ENCODE measurements around the gene TCERG1L.

Gene TCERG1L

DNA sequence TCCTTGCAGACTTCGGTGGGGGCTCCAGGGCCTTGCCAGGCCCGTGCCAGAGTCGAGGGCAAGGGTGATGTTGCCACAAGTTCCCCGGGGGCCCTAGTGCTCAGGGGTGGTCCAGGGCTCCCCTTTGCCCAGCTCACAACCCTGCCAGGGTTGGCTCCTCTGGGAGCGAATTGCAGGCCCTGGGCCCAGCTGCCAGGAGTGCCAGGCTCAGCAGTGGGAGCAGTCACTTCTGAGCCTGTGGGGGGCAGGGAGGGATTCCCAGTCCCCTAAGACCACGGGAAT is 43.8 kb downstream of the TCERG1L start:
- no peak for DNase-seq

DNA sequence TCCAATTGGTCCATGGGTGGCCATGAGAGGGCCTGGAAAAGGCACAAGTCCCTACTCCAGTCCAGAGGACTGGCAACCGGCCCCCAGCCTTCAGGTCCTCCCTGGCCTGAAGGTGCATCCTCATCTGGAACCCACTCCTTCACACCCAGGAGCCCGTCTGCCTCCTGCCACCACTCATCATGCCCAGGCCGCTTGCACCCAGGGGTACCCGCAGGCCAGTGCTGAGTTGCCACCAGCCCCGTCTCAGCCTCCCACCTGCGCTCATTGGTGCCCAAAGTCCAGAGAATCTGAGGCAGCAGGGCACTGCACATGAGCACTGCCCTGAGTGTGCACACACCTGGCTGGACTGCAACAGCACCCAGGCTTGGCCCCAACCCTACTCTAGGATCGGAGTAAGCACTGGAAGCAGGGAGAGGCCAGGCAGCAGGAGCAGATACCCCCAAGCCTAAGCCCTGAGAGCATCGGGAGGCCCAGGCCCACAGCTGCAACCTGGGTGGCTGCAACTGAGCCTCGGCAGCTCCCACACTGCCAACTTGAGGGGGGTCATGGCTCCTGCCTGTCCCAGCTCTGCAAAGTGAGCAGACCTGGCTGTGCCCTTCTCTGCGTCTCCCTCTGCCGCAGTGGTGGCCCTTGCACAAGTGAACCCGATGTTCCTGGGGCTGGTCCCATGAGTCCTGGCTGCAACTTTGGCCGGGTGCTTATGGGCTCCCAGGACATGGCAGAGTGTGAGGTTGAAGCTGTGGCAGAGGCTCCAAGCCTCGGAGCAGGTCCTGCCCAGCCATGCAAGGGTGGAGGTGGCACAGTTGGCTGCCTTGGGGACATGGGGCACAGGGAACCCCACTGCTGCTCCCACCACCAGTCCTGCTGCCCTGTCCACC is 44.3 kb downstream of the TCERG1L start:
- DNase-seq = no peak

DNA sequence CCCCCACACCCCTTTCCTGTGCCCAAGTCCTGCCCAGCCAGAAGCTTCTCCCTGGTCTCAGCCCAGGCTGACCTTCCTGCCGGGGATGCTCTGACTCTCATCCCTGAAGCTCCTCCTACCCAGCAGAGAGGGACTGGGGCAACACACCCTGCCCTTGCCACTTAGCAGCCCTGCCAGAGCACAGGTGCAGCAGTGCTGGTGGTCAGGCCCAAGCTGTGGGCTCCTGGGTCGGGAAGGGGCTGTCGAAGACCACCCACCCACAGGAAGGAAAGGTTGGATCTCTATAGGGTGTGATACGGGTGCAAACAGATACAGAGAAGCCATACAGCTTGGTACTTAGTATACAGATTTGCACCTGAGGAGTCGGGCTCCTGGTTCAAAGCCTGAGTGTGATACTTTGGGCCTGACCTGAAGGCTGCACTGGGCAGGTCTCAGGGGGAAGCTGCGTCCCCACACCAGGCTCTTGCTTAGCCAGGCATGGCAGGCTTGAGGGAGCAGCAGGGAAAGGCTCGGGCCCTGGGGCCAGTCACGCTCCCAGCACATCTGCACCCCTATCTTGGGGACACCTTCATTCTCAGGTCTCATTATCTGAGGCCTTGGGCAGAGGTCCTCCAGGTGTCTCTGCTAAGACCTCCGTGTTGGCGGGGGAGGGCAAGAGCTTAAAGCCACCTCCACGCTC is 47.3 kb downstream of the TCERG1L start:
- DNase-seq = no peak

- no peak for DNase-seq
These were observed 49.5 kb downstream of the TCERG1L start for GRCh38 chr10:131261890-131262475.

DNA sequence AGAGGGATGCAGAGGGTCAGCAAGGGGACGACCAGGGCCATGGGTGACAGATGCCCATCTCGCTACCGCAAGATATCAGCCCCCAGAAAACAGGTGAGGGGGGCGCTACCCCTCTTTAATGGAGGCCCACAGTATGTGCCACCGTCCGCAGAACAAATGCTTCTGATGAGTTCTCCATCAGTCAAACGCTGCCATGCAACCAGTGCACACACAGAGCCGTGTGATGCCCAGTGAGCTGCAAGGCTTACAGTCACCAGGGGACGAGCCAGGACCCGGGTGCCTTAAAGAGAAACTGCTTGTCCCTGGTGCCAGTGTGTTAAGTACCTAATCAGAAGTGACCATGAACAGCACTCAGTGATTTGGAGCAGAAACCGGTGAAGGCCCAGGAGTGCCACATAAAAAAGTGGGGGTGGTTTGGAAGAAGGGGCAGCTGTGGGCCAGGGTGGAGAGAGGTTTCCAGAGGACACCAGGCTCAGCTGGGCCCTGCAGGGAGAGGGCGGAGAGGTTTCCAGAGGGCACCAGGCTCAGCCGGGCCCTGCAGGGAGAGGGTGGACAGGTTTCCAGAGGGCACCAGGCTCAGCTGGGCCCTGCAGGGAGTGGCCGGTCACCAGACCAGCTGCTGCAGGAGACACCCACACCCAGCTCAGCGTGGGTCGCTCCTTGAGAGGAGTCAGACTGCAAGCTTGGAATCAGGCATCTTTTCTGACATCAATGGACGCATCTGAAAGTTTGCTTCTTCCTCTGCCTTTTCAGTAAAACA is 50.9 kb downstream of the TCERG1L start:
- DNase-seq = no peak

DNA sequence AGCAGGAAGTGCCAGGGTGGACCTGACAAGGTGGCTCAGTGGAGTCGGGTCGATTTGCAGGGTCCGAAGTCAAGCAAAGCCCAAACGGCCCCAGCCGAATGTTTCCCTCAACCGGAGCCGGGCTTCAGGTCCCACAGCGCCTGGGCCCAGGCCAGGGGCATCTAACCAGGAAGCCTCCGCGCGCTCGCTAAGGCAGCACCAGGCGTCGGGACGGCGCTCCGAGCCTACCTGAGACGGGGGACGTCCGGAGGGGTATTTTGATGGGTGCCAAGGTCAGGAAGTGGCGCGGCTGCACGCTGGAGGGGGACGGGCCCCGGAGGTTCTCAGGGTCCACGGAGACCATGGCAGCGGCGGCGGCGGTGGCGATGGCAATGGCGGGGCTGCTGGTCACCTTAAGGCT is 51.5 kb downstream of the TCERG1L start:
- DNase-seq = no peak

- DNase-seq = no peak
These were observed 52.0 kb downstream of the TCERG1L start for GRCh38 chr10:131259535-131259934.

GRCh38 chr10:131258256-131258655 is 53.3 kb downstream of the TCERG1L start:
- DNase-seq = no peak

DNA sequence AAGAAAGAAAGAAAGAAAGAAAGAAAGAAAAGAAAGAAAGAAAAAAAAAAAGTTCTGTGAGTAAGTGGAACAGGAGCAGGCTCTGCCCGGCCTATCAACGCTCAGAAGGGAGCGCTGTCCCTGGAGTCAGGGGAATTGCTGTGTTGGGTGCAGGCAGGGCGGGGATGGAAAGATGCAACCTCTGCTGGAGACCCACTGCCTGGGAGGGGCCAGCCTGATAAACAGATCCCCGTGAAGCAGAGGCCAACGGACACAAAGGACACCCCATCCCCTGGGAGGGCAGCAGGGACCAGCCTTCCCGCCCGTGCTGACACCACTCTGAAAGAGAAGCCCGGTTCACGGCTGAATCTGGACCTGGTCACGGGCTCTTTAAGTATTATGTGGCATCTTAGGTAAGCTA is 54.5 kb downstream of the TCERG1L start:
- DNase-seq = no peak

GRCh38 chr10:131254859-131255252 is 56.7 kb downstream of the TCERG1L start:
- no peak for DNase-seq

DNA sequence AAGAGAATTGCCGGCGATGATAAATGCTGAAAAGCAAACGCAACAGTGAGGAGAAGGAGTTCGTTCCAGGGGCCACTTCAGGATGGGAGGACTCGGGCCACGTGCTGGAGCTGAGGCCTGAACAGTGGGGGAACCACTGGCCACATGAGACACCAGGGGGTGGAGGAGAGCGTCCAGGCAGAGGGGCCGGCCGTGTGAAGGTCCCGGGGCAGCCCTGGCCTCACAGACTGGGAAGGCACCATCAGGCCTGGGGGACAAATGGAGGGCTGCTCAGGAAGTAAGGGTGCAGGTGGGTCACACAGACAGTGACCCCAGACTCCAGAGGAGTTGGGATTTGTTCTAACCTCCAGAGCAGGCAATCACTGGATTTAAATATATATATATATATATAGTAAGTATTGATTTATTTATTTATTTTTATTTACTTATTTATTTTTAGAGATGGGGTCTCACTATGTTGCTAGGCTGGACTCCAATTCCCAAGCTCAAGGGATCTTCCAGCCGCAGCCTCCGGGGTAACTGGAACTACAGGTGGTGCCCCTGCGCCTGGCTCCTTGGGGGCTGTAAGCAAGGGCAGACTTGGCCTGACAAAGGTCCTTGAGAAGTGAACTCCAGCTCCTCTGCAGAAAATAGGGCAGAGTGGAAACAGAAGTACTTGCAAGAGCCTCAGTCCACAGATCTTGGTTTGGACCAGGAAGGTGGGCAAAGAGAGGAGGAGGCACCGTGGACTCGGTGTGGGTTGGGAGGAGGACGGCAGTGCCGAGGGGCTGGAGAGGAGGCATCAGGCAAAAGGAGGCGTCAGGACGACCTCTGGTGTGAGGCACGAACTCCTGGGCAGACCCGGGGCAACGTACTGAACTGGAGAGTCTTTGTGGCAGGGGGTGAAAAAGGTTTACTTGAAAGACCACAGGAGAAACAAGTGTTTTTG is 57.3 kb downstream of the TCERG1L start:
- no peak for DNase-seq

DNA sequence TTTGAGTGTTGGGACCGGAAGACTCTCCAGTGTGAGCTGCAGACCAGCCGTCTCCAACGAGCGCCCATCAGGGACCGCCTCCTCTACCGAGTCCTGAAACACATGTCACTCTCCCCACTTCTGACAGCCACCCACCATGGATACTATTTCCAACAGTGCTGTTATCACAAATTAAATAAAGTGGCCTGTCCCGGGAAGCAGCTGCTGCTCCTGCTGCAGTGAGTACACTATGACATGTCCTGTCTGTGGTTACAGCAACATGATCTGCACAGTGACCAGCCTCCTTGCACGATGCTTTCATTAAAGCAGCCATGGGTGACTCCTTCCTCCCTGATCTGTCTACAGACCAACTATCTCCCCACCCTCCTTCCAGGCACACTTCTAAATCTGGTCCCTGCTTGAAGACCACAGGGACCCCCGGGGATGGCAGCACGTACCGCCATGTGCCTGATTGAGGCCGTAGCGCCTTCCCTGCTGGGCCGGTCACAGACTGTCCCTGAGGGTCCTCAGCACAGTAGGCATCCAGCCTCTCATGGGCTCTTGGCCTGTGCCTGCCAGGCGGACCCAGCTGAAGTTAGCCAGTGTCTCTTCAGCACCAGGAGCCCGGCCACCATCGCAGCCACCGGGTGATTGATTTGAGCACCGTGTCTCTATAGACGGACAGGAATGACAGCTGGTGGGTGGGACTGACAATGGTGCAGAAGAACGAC is 58.8 kb downstream of the TCERG1L start:
- no peak for DNase-seq

DNA sequence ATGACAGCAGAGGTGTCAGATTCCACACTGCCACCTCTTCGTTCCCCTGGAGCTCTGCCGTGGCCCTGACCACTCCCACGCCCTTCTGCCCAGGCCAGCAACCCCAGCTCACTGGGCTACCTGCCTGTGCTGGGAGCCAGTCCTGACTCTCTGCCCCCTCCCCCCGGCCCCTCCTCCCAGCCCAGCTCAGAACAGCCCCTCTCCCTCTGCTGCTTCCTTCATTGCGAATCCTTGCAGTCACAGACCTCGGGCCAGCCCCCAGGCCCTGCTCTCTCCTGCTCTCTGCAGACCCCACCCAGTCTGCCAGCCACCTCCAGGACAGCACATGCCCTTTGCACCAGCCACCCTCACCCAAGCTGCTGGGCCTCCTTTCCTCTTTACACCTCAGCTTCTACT is 60.4 kb downstream of the TCERG1L start:
- DNase-seq = no peak

GRCh38 chr10:131250454-131251145 is 60.9 kb downstream of the TCERG1L start:
- no peak for DNase-seq

DNA sequence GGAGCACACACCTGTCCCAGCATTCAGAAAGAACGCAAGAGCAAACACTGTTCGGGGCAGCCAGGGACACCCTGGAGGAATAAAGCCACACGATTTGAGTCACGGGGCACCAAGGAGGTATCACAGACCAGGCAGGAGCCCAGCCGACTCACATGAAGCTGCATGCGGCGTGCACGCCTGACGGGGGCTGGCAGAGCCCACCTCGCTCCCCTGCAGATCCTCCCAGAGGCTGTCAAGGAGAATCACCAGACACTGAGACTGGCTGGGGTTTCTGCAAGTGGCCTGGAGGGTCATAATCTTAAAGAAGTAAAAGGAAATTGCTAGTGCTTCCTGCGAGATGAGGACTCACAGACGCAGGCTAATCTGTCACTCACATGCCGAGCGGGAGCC is 61.6 kb downstream of the TCERG1L start:
- DNase-seq = no peak

DNA sequence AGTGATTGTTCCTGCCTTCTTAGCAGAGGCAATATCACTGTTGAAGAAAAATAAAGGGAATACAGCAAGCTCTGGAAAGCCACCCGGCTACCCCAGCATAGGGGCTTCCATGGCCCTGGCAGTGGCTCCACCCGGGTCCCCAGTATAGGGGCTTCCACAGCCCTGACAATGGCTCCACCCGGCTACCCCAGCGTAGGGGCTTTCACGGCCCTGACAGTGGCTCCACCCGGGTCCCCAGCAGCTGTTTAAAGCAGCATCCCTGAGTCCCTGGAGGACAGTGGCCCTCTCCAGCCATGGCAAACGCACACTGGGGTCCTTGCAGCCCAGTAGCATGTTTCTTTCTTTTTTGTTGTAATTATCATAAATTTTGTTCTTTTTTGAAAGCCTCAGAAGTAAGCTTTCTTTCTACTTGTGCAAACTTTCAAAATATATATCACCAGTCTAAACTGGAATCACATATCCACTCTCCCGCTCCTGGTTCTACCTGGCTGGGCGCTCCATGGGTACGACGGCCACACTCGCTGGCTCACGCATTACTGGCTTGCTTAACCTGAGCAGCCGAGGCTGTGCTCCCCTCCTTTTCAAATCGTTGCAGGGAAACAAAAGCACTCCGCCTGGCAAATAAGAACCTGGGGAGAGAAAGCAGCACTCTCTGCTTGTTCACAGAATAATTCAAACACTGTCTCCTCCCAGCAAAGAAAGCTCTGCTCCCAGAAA is 62.1 kb downstream of the TCERG1L start:
- DNase-seq = no peak

DNA sequence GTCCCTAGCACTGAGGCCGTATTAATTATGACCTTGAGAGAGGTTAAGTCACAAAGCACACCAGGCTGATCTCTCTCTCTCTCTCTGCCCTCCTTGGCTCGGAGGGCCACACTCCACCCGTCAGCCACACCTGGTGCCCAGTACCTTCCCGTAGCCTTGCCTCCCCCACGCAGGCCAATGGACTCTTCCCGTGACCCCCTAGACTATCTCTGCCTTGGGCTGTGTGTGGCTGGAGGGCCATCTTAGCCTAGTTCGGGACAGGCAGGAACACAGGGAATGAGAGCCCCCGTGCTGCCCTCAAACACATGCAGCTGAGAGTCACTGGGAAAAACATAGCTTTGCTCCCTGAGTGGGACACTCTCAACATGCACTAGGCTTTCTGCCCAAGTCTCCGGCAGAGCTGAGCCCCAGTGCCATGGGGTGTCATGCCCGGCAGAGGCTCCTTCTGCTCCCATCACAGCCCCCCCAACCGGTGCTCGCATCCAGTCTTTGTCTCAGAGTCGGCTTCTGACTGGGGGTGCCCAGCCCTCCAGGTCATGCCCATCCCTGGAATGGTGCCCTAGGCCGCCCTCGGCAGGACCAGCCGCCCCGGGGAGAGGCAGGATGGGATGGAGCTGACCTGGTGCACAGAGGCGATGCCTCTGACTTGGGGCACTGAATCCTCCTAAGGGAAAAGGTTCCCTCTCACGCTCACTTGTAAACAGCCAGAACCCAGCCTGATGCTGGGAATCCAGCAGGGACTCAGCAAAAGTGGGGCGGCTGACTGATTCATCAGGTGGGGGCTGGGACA is 63.0 kb downstream of the TCERG1L start:
- no peak for DNase-seq

DNA sequence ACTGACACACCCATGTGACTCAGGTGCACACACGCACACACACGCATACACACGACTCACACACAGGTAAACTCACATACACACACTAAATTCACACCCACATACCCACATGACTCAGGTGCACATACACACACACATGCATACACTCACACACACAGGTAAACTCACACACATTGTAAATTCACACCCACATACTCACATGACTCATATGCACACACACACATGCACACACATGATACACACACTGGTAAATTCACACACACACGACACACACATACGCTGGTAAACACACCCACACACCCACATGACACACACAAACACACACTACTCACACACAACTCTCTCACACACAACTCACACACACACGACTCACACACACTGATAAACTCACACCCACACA is 63.6 kb downstream of the TCERG1L start:
- DNase-seq = no peak

- no peak for DNase-seq
These were observed 64.7 kb downstream of the TCERG1L start for GRCh38 chr10:131246775-131247174.

DNA sequence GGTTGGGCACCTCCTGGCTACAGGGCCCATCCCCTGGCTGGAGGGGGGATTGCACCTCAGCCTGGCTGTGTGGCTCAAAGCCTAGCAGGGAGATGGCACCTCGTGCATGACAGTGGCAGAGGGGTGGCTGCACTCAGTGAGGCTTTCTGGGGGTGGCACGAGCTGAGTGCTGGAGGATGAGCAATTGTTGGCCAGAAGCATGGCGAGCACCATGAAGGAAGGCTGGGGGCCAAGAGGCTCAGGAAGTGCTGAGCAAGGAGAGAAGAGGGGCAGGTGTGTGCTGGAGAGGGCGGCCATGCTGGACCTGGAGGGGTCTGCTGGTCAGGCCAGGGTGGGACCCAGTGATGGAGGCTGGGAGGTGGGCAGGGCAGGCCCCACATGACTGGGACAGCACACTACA is 65.4 kb downstream of the TCERG1L start:
- no peak for DNase-seq

Measured in amniotic stem cell (primary cell).